ENCODE data around the gene THAP9.
A peak's percentile ranks its signal among the peaks of the same experiment; 100 is the strongest.

The THAP9 gene

DNA sequence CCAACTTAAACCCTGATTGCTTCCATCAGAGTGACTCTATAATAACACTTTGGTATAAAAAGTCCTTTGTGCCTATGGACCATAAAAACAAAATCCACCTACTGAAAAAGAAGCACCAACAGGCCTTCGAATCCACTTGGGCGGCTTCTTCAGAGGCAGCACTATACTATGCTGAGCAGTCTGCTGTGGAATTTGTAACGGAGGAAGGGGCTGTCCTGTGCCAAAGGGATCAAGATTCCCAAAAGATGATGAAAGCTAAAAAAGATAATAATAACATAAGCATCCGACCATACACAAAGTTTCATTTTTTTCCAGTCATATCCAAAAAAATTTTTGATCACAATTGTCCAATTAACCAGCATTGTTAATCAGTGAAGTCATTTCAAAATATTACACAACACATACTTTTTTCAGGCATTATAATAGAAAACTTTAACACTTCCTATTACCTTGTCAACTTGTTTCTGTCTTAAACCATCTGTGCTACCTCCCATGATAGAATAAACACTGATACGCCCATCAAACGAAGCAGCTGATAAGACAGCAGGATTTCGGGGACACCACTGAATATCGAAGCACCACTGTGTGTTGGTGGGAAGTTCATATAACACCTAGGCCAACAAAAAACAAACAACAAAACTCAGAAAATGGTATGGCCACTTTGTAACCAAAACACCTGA is 33.7 kb upstream of the THAP9 start:
- Histone ChIP-seq H3K27me3 (ENCODE audit: control insufficient read depth, insufficient read depth, low read length) (no peaks in the 10 kb centered on the region), H3K4me3 (ENCODE audit: low read length) (no peak overlapping the region), H3K4me1 (ENCODE audit: control insufficient read depth, insufficient read depth, low read length) (peaks cover 21% of the 10 kb centered on the region), H3K9ac (ENCODE audit: low read depth, low read length) (peak overlapping the region; percentile 50), H3K9me3 (replicated peaks; ENCODE audit: low read length) (no peaks in the 10 kb centered on the region), H3K36me3 (ENCODE audit: insufficient read depth, low read length) (peaks cover 81% of the 10 kb centered on the region), H3K4me2 (ENCODE audit: low read length) (no peak overlapping the region)

DNA sequence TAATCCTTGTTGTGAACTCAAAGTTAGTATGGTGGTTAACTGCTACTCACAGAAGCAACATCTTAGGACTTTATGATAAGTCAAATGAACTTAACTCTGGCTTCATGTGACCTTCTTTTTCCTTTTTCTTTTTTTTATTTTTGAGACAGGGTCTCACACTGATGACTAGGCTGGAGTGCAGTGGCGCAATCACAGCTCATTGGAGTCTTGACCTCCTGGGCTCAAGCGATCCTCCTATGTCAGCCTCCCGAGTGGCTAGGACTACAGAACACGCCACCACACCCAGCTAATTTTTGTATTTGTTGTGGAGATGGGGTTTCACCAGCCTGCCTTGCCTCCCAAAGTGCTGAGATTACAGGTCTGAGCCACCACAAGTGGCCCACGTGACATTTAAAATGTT is 32.0 kb upstream of the THAP9 start:
- Histone ChIP-seq H3K4me1 (ENCODE audit: control insufficient read depth, insufficient read depth, low read length) (peaks cover 21% of the 10 kb centered on the region), H3K9me3 (replicated peaks; ENCODE audit: low read length) (no peaks in the 10 kb centered on the region), H3K9ac (ENCODE audit: low read depth, low read length) (no peak overlapping the region), H3K36me3 (ENCODE audit: insufficient read depth, low read length) (peaks cover 83% of the 10 kb centered on the region), H3K4me3 (ENCODE audit: low read length) (no peak overlapping the region), H3K4me2 (ENCODE audit: low read length) (no peak overlapping the region), H3K27me3 (ENCODE audit: control insufficient read depth, insufficient read depth, low read length) (no peaks in the 10 kb centered on the region)

DNA sequence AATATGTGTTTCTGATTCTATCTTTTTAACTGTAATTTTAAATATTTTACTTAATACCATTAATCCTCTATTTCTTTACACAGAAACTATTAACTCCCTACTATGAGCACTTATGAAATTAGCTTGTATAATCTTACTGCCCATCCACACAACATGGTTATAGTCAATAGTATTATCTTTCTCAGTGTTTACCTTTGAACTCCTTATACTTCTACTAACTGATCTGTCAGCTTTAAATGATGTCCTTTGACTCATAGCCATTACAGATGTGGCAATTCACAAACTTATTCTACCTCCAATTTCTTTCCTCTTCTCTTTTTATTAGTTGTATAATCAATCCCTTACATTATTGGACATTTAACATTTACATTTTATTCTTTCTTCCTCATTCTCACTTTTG is 15.1 kb upstream of the THAP9 start:
- Histone ChIP-seq H3K4me1 (ENCODE audit: control insufficient read depth, insufficient read depth, low read length) (peaks cover 21% of the 10 kb centered on the region), H3K9me3 (replicated peaks; ENCODE audit: low read length) (no peaks in the 10 kb centered on the region), H3K4me3 (ENCODE audit: low read length) (no peak overlapping the region), H3K36me3 (ENCODE audit: insufficient read depth, low read length) (peaks cover 25% of the 10 kb centered on the region), H3K27me3 (ENCODE audit: control insufficient read depth, insufficient read depth, low read length) (no peaks in the 10 kb centered on the region), H3K4me2 (ENCODE audit: low read length) (peak overlapping the region; percentile 71), H3K9ac (ENCODE audit: low read depth, low read length) (no peak overlapping the region)

DNA sequence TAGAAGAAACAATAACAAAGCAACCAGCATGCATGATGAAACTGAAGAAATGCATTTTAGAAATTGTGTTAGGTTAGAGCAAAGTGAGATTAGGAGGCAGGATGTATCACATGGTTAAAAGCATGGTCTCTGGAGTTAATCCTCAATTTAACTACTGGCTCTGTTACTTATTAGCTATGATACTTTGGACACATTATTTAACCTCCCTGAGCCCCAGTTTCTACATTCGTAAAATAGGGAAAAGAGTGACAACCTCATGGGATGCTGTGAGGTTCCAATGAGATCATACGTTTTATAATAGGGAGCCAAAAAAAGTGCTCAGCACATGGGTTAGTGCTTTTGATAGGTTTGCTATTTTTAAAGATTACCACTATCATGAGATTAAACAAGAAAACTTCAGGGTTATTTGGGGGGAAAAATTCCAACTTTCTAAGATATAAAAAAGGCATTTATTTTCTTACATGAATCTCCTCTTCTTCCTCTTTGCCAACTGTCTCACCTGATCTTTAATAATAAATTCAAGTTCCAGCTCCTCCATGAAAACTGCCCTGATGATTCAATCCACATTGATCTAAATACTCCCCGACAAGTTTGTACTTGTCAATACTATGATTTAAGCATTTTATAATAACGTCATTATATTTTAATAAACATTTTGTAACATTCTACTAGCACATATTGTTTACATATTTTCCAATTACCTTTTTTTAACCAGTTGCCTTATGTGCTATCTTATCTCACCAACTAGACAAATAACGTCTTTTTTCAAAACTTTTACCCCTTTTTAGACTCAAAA is 14.2 kb upstream of the THAP9 start:
- Histone ChIP-seq H3K4me2 (ENCODE audit: low read length) (peak overlapping the region; percentile 71), H3K4me1 (ENCODE audit: control insufficient read depth, insufficient read depth, low read length) (peaks cover 21% of the 10 kb centered on the region), H3K27me3 (ENCODE audit: control insufficient read depth, insufficient read depth, low read length) (no peaks in the 10 kb centered on the region), H3K9me3 (replicated peaks; ENCODE audit: low read length) (no peaks in the 10 kb centered on the region), H3K9ac (ENCODE audit: low read depth, low read length) (peak overlapping the region; percentile 18), H3K4me3 (ENCODE audit: low read length) (peak overlapping the region; percentile 10), H3K36me3 (ENCODE audit: insufficient read depth, low read length) (peaks cover 22% of the 10 kb centered on the region)

DNA sequence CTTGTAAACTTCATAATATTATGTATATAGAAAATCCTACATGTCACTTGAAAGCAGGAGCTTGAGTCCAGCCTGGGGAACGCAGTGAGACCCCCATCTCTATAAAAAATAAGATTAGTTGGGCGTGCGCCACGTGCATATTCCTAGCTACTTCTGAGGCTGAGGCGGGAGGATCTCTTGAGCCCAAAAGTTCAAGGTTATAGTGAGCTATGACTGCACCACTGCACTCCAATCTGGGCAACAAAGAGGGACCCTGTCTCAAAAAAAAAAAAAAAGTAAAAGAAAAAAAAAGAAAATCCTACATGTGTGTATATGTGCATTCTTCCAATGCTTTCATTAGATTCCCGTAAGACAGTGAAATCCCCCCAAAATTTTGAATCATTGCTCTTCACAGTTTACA is 11.2 kb upstream of the THAP9 start:
- Histone ChIP-seq H3K4me3 (ENCODE audit: low read length) (peak overlapping the region; percentile 97), H3K4me1 (ENCODE audit: control insufficient read depth, insufficient read depth, low read length) (peaks cover 28% of the 10 kb centered on the region), H3K36me3 (ENCODE audit: insufficient read depth, low read length) (peaks cover 20% of the 10 kb centered on the region), H3K9me3 (replicated peaks; ENCODE audit: low read length) (no peaks in the 10 kb centered on the region), H3K4me2 (ENCODE audit: low read length) (peak overlapping the region; percentile 93), H3K9ac (ENCODE audit: low read depth, low read length) (peak overlapping the region; percentile 99), H3K27me3 (ENCODE audit: control insufficient read depth, insufficient read depth, low read length) (no peaks in the 10 kb centered on the region)

DNA sequence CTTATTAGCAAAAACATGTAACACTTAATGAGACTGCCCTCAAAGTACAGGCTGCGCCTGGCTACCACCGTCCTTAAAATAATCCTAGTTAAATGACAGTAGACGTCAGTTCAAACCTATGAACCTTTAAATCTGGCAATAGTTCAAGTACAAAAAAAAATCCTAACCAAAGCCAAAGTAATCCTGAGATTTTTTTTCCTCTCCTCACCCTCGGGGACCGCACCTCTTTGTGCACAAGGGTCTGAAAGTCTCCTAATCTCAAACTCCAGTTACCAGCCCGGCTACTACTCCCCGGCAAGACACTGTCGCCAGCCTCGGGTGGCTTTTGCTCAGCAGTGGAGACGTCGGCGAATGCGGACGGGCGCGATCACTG is 10.0 kb upstream of the THAP9 start:
- H3K4me3 ChIP-seq (ENCODE audit: low read length): peak overlapping the region; percentile 97
- peak overlapping the region; percentile 99 for H3K9ac ChIP-seq (ENCODE audit: low read depth, low read length)
- H3K4me1 ChIP-seq (ENCODE audit: control insufficient read depth, insufficient read depth, low read length): peaks cover 26% of the 10 kb centered on the region
- H3K9me3 ChIP-seq (replicated peaks; ENCODE audit: low read length): no peaks in the 10 kb centered on the region
- H3K4me2 ChIP-seq (ENCODE audit: low read length): peak overlapping the region; percentile 93
- H3K27me3 ChIP-seq (ENCODE audit: control insufficient read depth, insufficient read depth, low read length): no peaks in the 10 kb centered on the region
- peaks cover 30% of the 10 kb centered on the region for H3K36me3 ChIP-seq (ENCODE audit: insufficient read depth, low read length)

DNA sequence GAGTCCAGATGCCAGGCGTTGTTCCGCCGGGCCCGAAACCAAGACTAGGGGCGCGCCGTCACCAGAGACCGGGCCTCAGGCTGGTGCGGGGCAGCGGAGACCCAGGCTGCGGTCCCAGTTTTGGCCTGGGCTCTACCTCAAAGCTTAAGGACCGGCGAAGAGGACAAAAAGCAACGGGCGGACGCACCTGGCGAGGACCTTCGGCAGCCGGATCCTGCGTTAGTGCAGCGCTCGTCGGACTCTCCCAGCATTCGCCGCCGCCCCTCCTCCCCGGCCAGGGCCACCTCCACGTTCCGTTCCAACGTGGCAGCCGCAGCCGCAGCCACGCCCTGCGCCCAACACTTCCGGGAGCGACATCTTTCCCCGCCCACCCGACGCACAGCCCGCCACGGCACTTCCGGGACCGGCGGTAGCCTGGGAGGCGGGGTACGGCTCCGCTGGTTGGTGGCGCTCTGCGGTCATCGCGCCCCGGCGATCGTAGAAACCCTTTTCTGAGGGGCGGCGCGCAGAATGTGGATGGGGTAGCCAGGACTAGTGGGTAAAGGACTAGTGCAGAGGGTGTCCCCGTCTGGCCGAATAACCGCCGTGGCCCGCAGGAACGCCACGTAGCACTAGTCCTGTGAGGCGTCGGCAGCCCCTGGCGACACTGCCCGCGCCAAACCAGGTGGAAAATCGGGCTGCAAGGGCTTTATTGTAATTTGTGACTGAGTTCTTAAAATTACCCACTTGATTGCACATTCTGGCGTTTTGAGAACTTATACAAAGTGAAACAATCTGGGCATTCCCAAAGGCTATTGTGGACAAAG is 9.4 kb upstream of the THAP9 start, which contains the start of gene SEC31A:
Gene SEC31A (minus strand): TSS at position 253 of the 806 bp plus-strand sequence. CDS start 9,217 bp downstream, outside the sequence.
- Histone ChIP-seq H3K36me3 (ENCODE audit: insufficient read depth, low read length) (peaks cover 24% of the 10 kb centered on the region), H3K9me3 (replicated peaks; ENCODE audit: low read length) (no peaks in the 10 kb centered on the region), H3K4me3 (ENCODE audit: low read length) (peak within 1 kb of the TSS; percentile 97), H3K4me2 (ENCODE audit: low read length) (peak within 1 kb of the TSS; percentile 93), H3K9ac (ENCODE audit: low read depth, low read length) (peak within 1 kb of the TSS; percentile 99), H3K27me3 (ENCODE audit: control insufficient read depth, insufficient read depth, low read length) (no peaks in the 10 kb centered on the region), H3K4me1 (ENCODE audit: control insufficient read depth, insufficient read depth, low read length) (peaks cover 20% of the 10 kb centered on the region)

DNA sequence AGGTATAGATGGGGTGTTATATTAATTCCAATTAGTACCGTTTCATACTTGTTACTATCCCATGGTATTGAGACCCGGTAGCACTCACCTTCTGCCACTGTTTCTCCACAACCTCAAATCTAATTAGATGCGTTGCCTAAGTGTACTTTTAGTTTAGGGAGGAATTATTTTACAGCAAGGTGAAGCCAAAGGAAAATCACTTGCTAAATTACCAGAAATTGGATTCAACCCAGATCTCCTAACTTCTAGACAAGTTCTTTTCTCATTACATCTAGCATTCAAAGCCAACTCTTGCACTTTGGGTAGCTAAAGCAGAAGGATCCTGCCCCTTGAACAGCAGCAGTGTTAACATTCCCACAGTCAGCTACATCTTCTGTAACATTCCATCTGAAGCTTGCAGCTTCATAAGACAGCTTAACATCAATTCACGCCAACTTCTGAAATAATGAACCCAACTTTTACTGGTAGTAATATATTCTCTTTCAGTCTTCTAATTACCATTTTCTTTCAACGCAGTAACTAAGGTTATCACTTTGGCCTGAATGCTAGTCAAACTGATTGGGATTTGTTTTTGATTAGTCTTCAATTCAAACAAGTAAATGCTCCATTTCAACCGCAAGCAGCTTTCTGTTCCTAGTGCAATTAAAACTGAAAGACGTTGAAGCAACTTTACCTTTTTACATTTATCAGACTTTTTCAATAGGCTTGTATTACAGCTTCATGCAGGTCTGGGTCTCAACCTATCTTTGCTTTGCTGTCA is 8.6 kb upstream of the THAP9 start:
- Histone ChIP-seq H3K9me3 (replicated peaks; ENCODE audit: low read length) (no peaks in the 10 kb centered on the region), H3K36me3 (ENCODE audit: insufficient read depth, low read length) (peaks cover 23% of the 10 kb centered on the region), H3K4me2 (ENCODE audit: low read length) (peak overlapping the region; percentile 93), H3K4me3 (ENCODE audit: low read length) (peak overlapping the region; percentile 97), H3K4me1 (ENCODE audit: control insufficient read depth, insufficient read depth, low read length) (peaks cover 12% of the 10 kb centered on the region), H3K27me3 (ENCODE audit: control insufficient read depth, insufficient read depth, low read length) (no peaks in the 10 kb centered on the region), H3K9ac (ENCODE audit: low read depth, low read length) (peak overlapping the region; percentile 99)

DNA sequence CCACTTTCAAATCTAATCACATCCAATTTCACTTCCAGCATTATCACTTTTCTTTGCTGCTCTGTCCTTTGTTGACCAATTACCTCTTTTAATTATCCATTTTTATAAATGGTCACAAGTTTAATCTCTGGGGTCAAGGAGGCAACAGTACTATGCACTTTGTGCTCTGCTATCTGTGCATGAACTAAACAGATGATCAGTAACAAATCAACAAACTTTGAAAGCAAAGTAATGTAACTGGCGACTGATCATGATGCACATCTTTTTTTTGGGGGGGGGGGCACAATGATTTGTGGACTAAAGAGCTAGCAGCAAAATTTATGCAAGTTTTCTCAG is 8.1 kb upstream of the THAP9 start:
- H3K4me3 ChIP-seq (ENCODE audit: low read length): no peak overlapping the region
- no peaks in the 10 kb centered on the region for H3K9me3 ChIP-seq (replicated peaks; ENCODE audit: low read length)

DNA sequence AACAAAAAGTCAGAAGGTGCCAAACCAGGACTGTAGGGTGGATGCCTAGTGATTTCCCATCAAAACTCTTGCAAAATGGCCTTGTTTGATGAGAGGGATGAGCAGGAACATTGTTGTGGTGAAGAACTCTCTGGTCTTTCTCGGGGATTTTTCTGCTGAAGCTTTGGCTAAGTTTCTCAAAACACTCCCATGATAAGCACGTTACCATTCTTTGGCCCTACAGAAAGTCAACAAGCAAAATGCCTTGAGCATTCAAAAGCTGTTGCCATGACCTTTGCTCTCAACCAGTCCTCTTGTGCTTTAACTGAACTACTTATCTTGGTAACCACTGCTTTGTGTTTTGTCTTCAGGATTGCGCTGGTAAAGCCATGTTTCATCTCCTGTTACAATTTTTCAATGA is 6.6 kb upstream of the THAP9 start:
- Histone ChIP-seq H3K4me3 (ENCODE audit: low read length) (no peak overlapping the region), H3K9ac (ENCODE audit: low read depth, low read length) (no peak overlapping the region), H3K36me3 (ENCODE audit: insufficient read depth, low read length) (peaks cover 26% of the 10 kb centered on the region), H3K4me1 (ENCODE audit: control insufficient read depth, insufficient read depth, low read length) (peaks cover 7% of the 10 kb centered on the region), H3K9me3 (replicated peaks; ENCODE audit: low read length) (no peaks in the 10 kb centered on the region), H3K4me2 (ENCODE audit: low read length) (no peak overlapping the region), H3K27me3 (ENCODE audit: control insufficient read depth, insufficient read depth, low read length) (no peaks in the 10 kb centered on the region)

More for the DNA sequence above, 8.1 kb upstream of the THAP9 start:
- H3K4me1 ChIP-seq (ENCODE audit: control insufficient read depth, insufficient read depth, low read length): peaks cover 7% of the 10 kb centered on the region
- peak overlapping the region; percentile 93 for H3K4me2 ChIP-seq (ENCODE audit: low read length)
- no peak overlapping the region for H3K9ac ChIP-seq (ENCODE audit: low read depth, low read length)
- H3K27me3 ChIP-seq (ENCODE audit: control insufficient read depth, insufficient read depth, low read length): no peaks in the 10 kb centered on the region
- H3K36me3 ChIP-seq (ENCODE audit: insufficient read depth, low read length): peaks cover 26% of the 10 kb centered on the region

DNA sequence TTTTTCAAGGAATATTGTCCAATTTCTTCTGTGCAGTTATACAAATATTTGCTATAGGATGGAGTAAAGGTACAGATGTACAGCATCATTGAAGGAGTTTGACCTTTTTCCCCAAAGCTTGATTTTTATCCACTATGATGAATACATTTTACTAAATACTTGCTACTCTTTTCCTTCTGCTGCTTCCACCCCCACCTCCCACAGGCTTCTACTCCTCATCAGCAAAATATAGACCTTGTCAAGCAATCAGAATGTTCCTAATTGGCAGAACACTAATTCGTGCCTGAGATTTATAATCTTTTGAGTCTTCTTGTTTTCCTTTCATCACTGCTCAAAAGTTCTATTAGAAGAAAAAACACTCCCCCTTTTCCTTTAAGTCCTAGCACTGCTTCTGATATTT is 3.8 kb upstream of the THAP9 start:
- H3K4me2 ChIP-seq (ENCODE audit: low read length): no peak overlapping the region
- peaks cover 26% of the 10 kb centered on the region for H3K36me3 ChIP-seq (ENCODE audit: insufficient read depth, low read length)
- H3K9ac ChIP-seq (ENCODE audit: low read depth, low read length): no peak overlapping the region
- H3K9me3 ChIP-seq (replicated peaks; ENCODE audit: low read length): no peaks in the 10 kb centered on the region
- peaks cover 7% of the 10 kb centered on the region for H3K4me1 ChIP-seq (ENCODE audit: control insufficient read depth, insufficient read depth, low read length)
- no peaks in the 10 kb centered on the region for H3K27me3 ChIP-seq (ENCODE audit: control insufficient read depth, insufficient read depth, low read length)
- H3K4me3 ChIP-seq (ENCODE audit: low read length): no peak overlapping the region

All from skeletal muscle satellite cell (primary cell).